GM21723 (cell line): Measurements from ENCODE around the gene SNX25.

Source experiments
- ATAC-seq: cut with Tn5 transposase; IDR thresholded peaks from one replicate; pipeline ENCODE4 v1.9.1; 2021; ENCODE audit warnings: mild to moderate bottlenecking, moderate library complexity; ENCODE audit not compliant: unreplicated experiment

SNX25 gene

GRCh38 chr4:185395956-185396723 is 186.7 kb downstream of the SNX25 start:
- peak; percentile 77 for ATAC-seq

DNA sequence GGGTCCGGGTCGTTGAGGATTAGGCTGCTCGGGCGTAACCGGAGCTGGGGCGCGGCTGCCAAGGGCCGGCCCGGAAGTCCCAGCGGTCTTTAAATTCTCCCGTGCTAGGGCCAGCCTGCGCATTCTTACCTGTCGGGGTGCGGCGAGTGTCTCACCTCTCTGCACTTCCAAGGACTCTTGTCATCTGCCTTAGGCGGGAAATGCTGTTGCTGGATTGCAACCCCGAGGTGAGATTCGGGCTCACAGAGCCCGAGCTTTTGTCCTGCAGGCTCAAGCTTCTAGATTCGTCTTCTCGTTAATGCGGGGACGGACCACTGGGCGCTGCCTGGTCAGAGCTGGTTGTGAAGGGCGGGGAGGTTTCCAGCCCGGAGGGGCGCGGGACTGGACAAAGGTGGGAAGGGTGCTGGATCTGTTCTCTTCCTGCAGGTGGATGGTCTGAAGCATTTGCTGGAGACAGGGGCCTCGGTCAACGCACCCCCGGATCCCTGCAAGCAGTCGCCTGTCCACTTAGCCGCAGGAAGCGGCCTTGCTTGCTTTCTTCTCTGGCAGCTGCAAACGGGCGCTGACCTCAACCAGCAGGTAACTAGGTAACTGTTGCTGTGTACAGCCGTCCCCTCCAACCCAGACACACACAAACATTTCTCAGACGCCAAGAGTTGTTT is 187.5 kb downstream of the SNX25 start, which contains the start of gene ANKRD37:
Gene ANKRD37 (plus strand): TSS at position 118 of the 662 bp plus-strand sequence. CDS start 83 bp downstream, at position 201.
- ATAC-seq = peak; percentile 1

DNA sequence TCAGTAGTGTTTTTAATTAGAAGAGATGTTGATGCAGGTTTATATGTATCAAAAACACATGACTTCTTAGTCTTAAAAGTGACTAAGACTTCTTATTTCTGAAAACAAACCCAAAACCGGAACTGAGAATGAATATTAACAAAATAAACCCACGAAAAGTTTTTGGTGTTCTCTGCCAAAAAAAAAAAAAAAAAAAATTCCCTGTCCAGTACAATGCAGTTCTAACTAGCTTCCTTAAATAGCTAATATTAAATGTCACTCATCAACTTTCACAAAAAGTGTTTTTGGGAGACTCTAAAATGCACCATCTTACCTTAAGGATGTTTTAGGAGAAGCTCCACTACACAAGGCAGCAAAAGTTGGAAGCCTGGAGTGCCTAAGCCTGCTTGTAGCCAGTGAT is 189.2 kb downstream of the SNX25 start:
- ATAC-seq = no peak

DNA sequence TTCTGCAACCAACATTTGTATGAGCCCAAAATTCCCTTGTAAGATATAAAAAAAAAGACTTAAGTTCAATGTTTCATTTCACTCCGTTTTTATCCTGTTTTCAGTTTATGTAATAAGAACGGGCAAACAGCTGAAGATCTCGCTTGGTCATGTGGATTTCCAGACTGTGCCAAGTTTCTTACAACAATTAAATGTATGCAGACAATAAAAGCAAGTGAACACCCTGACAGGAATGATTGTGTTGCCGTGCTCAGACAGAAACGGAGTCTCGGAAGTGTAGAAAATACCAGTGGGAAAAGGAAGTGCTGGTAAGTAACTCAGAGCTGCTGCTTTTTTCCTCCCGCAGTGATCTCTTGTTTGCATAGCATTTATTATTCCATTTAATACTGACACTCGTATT is 190.1 kb downstream of the SNX25 start:
- no peak for ATAC-seq

GRCh38 chr4:185404031-185404430 is 194.6 kb downstream of the SNX25 start:
- no peak for ATAC-seq

- no peak for ATAC-seq
Observed at GRCh38 chr4:185405296-185405999, 196.1 kb downstream of the SNX25 start.

DNA sequence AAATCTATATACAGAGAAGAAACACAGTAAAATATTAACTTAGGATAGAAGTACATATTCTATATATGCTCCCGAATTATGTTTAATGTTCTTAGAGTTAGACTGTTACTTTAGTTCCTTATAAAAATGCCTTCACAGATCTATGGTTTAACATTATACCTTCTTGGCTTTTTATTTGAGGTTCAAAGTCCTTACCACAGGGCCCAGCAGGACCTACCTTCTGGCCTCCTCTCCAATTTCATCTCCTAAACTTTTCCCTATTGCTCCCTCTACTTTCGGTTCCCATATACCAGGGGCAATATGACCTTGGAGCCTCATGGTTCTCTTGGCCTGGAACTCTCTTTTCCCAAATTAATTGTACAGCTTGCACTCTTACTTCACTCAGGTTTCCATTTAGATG is 199.0 kb downstream of the SNX25 start:
- no peak for ATAC-seq

GRCh38 chr4:185411849-185412248 is 202.5 kb downstream of the SNX25 start:
- no peak for ATAC-seq

- ATAC-seq = no peak
Observed at GRCh38 chr4:185412412-185412811, 203.0 kb downstream of the SNX25 start.
